Upper lobe of left lung (tissue), 6 donors: ENCODE measurements around the gene HES7. TPM values are rescaled to one million over a fixed set of nuclear protein-coding genes. Genes with fewer than 3 reads are reported as not detected.

Source experiments
- ATAC-seq, 2 donors: fragments of 200-7000 bp; cut with Tn5 transposase; one replicate each; pipeline ENCODE4 v1.9.1; 2022; ENCODE audit warnings: mild to moderate bottlenecking in 2 of 2, moderate library complexity in 2 of 2; ENCODE audit not compliant: low FRiP score in 2 of 2
- DNase-seq, 2 donors: peaks; one replicate each; pipeline ENCODE4 v3.0.0-alpha.2; 2019 to 2020
- H3K27ac ChIP-seq, 4 donors: fragments of 200-600 bp; sonication (generic); one replicate each; pipeline ENCODE4 v1.5.1; 2016 to 2019
- H3K27me3 ChIP-seq, 4 donors: fragments of 200-600 bp; sonication (generic); one replicate each; pipeline ENCODE4 v1.5.1; 2017 to 2019
- H3K36me3 ChIP-seq, 4 donors: fragments of 200-600 bp; sonication (generic); one replicate each; pipeline ENCODE4 v1.5.1; 2016 to 2019
- H3K4me1 ChIP-seq, 4 donors: fragments of 200-600 bp; sonication (generic); one replicate each; pipeline ENCODE4 v1.5.1; 2018 to 2019
- H3K4me3 ChIP-seq, 4 donors: fragments of 200-600 bp; sonication (generic); one replicate each; pipeline ENCODE4 v1.5.1; 2017 to 2019; ENCODE audit warnings: mild to moderate bottlenecking in 2 of 4, moderate library complexity in 1 of 4
- H3K9me3 ChIP-seq, 4 donors: fragments of 200-600 bp; sonication (generic); one replicate each; pipeline ENCODE4 v1.5.1; 2018 to 2019
- CTCF ChIP-seq, 6 experiments: fragments of 450-650 bp in 4 of 6; fragments of 200-600 bp in 2 of 6; sonication (generic) in 2 of 6; IDR thresholded peaks; one replicate each; pipeline ENCODE4 v1.5.1; 2016 to 2019; ENCODE audit warnings: antibody characterized with exemption in 6 of 6
- EP300 ChIP-seq, 4 donors: sonication (generic); formaldehyde crosslinking; IDR thresholded peaks; one replicate each; pipeline ENCODE4 v1.5.1; 2017; ENCODE audit warnings: antibody characterized with exemption in 4 of 4, control low read depth in 2 of 4
- POLR2A ChIP-seq, 4 donors: fragments of 450-650 bp; IDR thresholded peaks; one replicate each; pipeline ENCODE4 v1.5.1; 2016 to 2017; ENCODE audit warnings: antibody characterized with exemption in 4 of 4, mild to moderate bottlenecking in 2 of 4
- POLR2AphosphoS5 ChIP-seq, 2 donors: sonication (generic); formaldehyde crosslinking; IDR thresholded peaks; one replicate each; pipeline ENCODE4 v1.5.1; 2017; ENCODE audit warnings: antibody characterized with exemption in 2 of 2
- WGBS, 2 donors: methylation state at CpG; one replicate each; pipeline ENCODE4 v1.1.5; 2017 to 2018; 5-methylcytosine and 5-hydroxymethylcytosine counted together
- total RNA-seq, 6 donors: library from RNA; depleted of rRNA in 4 of 6; stranded (reverse); fragments of >200 nt in 4 of 6; gene quantifications; one replicate each; pipeline versions ENCODE4 v1.1.0 to v1.2.1, GENCODE V29; 2016 to 2021
- donor health status: DM: no; HTN: no; CAD: no; lungs with moderate emphysema.
- donor health status: DM: no; HTN: yes; CAD: no; lungs with severe emphysema.

The HES7 gene
- total RNA-seq, 6 donors from 2014 or later: 4.9 TPM; not detected in 5

GRCh38 chr17:8159032-8159400, 35.1 kb upstream of the HES7 start:
- Histone ChIP-seq H3K9me3 (no peaks in the 10 kb centered on the region), H3K36me3 (peaks cover 4 to 31% (median 8%) of the 10 kb centered on the region in 4 donors), H3K4me3 (no peak overlapping the region), H3K4me1 (peaks cover 33 to 57% (median 42%) of the 10 kb centered on the region in 4 donors), H3K27ac (peak overlapping the region in 3 of 4 donors; percentile 43 to 95 (median 80)), H3K27me3 (no peaks in the 10 kb centered on the region)
- DNase-seq: no peak
- no peak for ATAC-seq
- TF ChIP-seq EP300 (IDR thresholded peaks at IDR 0.05) (no peak), CTCF (IDR thresholded peaks at IDR 0.05) (no peak), POLR2AphosphoS5 (IDR thresholded peaks at IDR 0.05) (no peak), POLR2A (IDR thresholded peaks at IDR 0.05) (no peak)
- 63 to 65% methylated on average over 3 of the region's 3 CpGs for WGBS, 2 donors

GRCh38 chr17:8158267-8159031, 34.5 kb upstream of the HES7 start:
- H3K4me3 ChIP-seq: no peak overlapping the region
- TF ChIP-seq POLR2AphosphoS5 (IDR thresholded peaks at IDR 0.05): peak; percentile 27 to 54
- peak; percentile 91 to 95 (median 94) for TF ChIP-seq CTCF (IDR thresholded peaks at IDR 0.05)
- no peak for TF ChIP-seq EP300 (IDR thresholded peaks at IDR 0.05)
- TF ChIP-seq POLR2A (IDR thresholded peaks at IDR 0.05): peak in 1 of 4 donors; percentile 23
- peak; percentile 23 to 28 for ATAC-seq
- peak overlapping the region; percentile 80 to 100 (median 96) for H3K27ac ChIP-seq
- WGBS, 2 donors: 46 to 48% methylated on average over 20 of the region's 20 CpGs
- H3K9me3 ChIP-seq: no peaks in the 10 kb centered on the region
- peaks cover 4 to 31% (median 8%) of the 10 kb centered on the region in 4 donors for H3K36me3 ChIP-seq
- peak; percentile 67 to 94 for DNase-seq
- H3K27me3 ChIP-seq: no peaks in the 10 kb centered on the region
- peaks cover 33 to 57% (median 41%) of the 10 kb centered on the region in 4 donors for H3K4me1 ChIP-seq

- H3K9me3 ChIP-seq: no peaks in the 10 kb centered on the region
- WGBS, 2 donors: 0 to 1% methylated on average over 21 to 40 of the region's 59 CpGs
- no peaks in the 10 kb centered on the region for H3K27me3 ChIP-seq
- TF ChIP-seq POLR2A (IDR thresholded peaks at IDR 0.05) (peak; percentile 93 to 100 (median 100)), EP300 (IDR thresholded peaks at IDR 0.05) (peak in 3 of 4 donors; percentile 68 to 91 (median 71)), CTCF (IDR thresholded peaks at IDR 0.05) (peak in 3 of 6 experiments; percentile 3 to 28 (median 6)), POLR2AphosphoS5 (IDR thresholded peaks at IDR 0.05) (peak; percentile 99 to 100)
- DNase-seq: peak; percentile 99 to 100
- H3K4me3 ChIP-seq: peak overlapping the region; percentile 63 to 88 (median 80)
- H3K4me1 ChIP-seq: peaks cover 34 to 56% (median 42%) of the 10 kb centered on the region in 4 donors
- peak overlapping the region; percentile 98 to 100 (median 99) for H3K27ac ChIP-seq
- H3K36me3 ChIP-seq: peaks cover 9 to 34% (median 13%) of the 10 kb centered on the region in 4 donors
- ATAC-seq: peak; percentile 73 to 89
Measured at GRCh38 chr17:8156246-8156992, 32.5 kb upstream of the HES7 start.

GRCh38 chr17:8155996-8156245, 32.0 kb upstream of the HES7 start:
- TF ChIP-seq POLR2AphosphoS5 (IDR thresholded peaks at IDR 0.05) (no peak), POLR2A (IDR thresholded peaks at IDR 0.05) (no peak), CTCF (IDR thresholded peaks at IDR 0.05) (no peak), EP300 (IDR thresholded peaks at IDR 0.05) (no peak)
- no peaks in the 10 kb centered on the region for H3K9me3 ChIP-seq
- no peak for DNase-seq
- peaks cover 29 to 56% (median 38%) of the 10 kb centered on the region in 4 donors for H3K4me1 ChIP-seq
- no peak for ATAC-seq
- 0 to 1% methylated on average over 2 to 11 of the region's 11 CpGs for WGBS, 2 donors
- H3K36me3 ChIP-seq: peaks cover 9 to 30% (median 10%) of the 10 kb centered on the region in 4 donors
- H3K27me3 ChIP-seq: no peaks in the 10 kb centered on the region
- peak overlapping the region; percentile 98 to 100 (median 99) for H3K27ac ChIP-seq
- H3K4me3 ChIP-seq: peak overlapping the region; percentile 63 to 88 (median 80)
